HG03139 (cell line): ENCODE results near the gene UBE2I.
"Not testable (repeated sequence)": the region's sequence is repeated elsewhere in the genome, so short reads cannot be mapped to it uniquely, and the experiment has no call there.

Source experiments
- ATAC-seq: cut with Tn5 transposase; IDR thresholded peaks from one replicate; pipeline ENCODE4 v1.9.1; 2021; ENCODE audit not compliant: unreplicated experiment

UBE2I gene

GRCh38 chr16:1328136-1328535 is 18.7 kb downstream of the UBE2I start:
- not testable (repeated sequence) for ATAC-seq

GRCh38 chr16:1328961-1329360 is 19.5 kb downstream of the UBE2I start:
- not testable (repeated sequence) for ATAC-seq

- ATAC-seq: no peak
These were observed 21.0 kb downstream of the UBE2I start for GRCh38 chr16:1330260-1330914.

GRCh38 chr16:1330931-1331711 is 21.7 kb downstream of the UBE2I start:
- ATAC-seq: no peak

- ATAC-seq: no peak
These were observed 22.5 kb downstream of the UBE2I start for GRCh38 chr16:1331712-1332617.

- no peak for ATAC-seq
These were observed 23.2 kb downstream of the UBE2I start for GRCh38 chr16:1332618-1333148.

- ATAC-seq: no peak
These were observed 23.8 kb downstream of the UBE2I start, which contains the start of gene BAIAP3 for GRCh38 chr16:1333149-1333812. TSS of gene BAIAP3 (plus strand) at chr16:1333645. CDS start at chr16:1338550, 4,905 bp downstream.

- ATAC-seq: no peak
These were observed 24.6 kb downstream of the UBE2I start for GRCh38 chr16:1333854-1334700.

GRCh38 chr16:1334739-1335138 is 25.3 kb downstream of the UBE2I start:
- no peak for ATAC-seq

GRCh38 chr16:1335211-1335971 is 26.0 kb downstream of the UBE2I start:
- ATAC-seq: no peak

- ATAC-seq: no peak
These were observed 26.6 kb downstream of the UBE2I start for GRCh38 chr16:1335996-1336395.

- ATAC-seq: no peak
These were observed 27.2 kb downstream of the UBE2I start for GRCh38 chr16:1336619-1337018.

GRCh38 chr16:1337486-1337885 is 28.1 kb downstream of the UBE2I start:
- no peak for ATAC-seq

- no peak for ATAC-seq
These were observed 28.8 kb downstream of the UBE2I start for GRCh38 chr16:1338119-1338730.

- no peak for ATAC-seq
These were observed 29.6 kb downstream of the UBE2I start for GRCh38 chr16:1338855-1339675.

GRCh38 chr16:1340730-1341494 is 31.5 kb downstream of the UBE2I start:
- ATAC-seq: no peak
